ENCODE results near the gene DSC3.

DNA sequence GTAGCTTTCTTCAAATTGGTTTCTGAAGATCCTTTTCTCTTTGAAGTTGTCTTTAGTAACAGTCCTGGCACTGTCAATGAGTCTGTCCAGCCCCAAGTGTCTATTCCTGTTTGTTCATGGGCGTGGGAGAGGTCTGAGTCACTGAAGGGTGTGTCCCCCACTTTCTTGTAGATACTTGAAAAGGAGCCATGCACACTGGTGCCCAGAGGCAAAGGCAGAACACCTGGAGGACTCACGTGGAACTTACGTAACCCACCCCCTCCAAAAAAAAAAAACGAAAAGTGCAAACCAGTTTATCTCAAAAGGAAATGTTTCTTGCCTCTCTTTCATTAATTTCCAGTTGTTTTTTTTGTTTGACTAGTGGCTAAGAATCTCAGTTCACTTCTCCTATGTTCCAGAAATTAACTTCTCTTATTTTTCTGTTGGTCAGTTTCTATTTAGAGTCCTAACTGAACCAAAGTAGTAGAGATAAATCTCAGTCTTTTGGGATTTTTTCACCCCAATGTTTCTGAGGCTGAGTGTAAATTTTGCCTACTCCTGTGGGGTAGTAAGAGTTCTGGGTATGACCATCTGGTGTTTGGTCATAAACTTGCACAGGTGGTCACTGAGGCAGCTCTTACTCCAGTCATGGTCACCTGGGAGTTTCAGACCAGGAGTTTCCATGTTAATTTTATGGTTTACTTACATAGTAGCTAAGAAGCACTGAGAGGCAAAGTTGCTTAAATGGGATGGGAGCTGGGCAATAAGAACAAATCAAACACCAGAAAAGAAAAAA lies 54.9 kb downstream of the DSC3 start:
- TF ChIP-seq, protein P1, sequence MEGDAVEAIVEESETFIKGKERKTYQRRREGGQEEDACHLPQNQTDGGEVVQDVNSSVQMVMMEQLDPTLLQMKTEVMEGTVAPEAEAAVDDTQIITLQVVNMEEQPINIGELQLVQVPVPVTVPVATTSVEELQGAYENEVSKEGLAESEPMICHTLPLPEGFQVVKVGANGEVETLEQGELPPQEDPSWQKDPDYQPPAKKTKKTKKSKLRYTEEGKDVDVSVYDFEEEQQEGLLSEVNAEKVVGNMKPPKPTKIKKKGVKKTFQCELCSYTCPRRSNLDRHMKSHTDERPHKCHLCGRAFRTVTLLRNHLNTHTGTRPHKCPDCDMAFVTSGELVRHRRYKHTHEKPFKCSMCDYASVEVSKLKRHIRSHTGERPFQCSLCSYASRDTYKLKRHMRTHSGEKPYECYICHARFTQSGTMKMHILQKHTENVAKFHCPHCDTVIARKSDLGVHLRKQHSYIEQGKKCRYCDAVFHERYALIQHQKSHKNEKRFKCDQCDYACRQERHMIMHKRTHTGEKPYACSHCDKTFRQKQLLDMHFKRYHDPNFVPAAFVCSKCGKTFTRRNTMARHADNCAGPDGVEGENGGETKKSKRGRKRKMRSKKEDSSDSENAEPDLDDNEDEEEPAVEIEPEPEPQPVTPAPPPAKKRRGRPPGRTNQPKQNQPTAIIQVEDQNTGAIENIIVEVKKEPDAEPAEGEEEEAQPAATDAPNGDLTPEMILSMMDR (conservative IDR thresholded peaks at IDR 0.05; ENCODE audit: low read length), result no peak
- no peak for TF ChIP-seq EZH2phosphoT487 (IDR thresholded peaks at IDR 0.05; ENCODE audit: borderline replicate concordance, low read depth, low read length)

All from OCI-LY7 (cell line).